T-helper 2 cell treated with Interferon-gamma antibody and Interleukin-4, amounts not matched to agents 100 ng/mL and 5 ng/mL, for 36 hours (primary cell): ENCODE results near the gene RASSF5. TPM values are rescaled to one million over a fixed set of nuclear protein-coding genes. Genes with fewer than 3 reads are reported as not detected.
"Not testable (repeated sequence)": the region's sequence is repeated elsewhere in the genome, so short reads cannot be mapped to it uniquely, and the experiment has no call there.

ENCODE experiments used
- intact Hi-C: fragments of 100-400 bp; cut with micrococcal nuclease; formaldehyde crosslinking; loops from one replicate; pipeline ENCODE4 v1.15.1; 2023
- total RNA-seq: library from RNA; stranded (reverse); gene quantifications from 2 replicates; pipeline ENCODE4 v1.2.3, GENCODE V29; 2022

RASSF5 gene
- total RNA-seq, 1 donor from 2014 or later = 199 TPM

DNA sequence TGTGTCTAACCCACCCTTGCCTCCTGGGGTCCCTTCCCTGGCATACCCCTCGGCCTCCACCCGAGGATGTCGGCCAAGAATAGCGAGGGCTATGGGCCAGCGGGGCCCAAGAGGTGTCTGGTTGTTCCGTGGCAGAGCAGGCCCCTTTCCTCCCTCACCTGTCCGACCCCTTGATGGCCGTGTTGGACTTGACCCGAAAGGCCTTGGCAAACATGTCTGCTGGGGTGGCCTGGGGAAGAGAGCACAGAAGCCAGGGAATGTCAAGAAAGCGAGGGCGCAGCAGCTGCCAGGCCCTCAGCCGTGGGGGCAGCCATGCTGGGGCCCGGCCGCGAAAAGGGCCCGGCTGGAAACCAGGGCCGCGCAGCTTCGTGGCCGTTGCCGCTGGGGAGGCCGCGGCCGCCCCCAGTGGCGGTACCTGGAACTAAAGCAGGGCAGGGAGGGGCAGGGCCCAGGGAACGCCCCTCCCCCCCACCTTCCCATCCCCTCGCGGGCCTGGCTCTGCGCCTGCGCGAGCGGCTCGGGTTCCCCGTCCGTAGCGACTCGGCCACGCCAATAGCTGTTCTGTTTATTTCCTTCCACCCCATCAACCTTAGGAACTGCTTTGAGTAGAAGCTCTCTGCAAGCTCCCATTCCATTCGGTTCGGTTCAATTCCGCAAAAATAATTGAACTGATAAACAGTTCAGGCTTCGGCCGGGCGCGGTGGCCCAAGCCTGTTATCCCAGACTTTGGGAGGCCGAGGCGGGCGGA lies 105.0 kb downstream of the RASSF5 start, which contains the start of gene EIF2D:
EIF2D (minus strand) TSS at position 337 of the 748 bp plus-strand sequence; CDS start at position 214, 123 bp downstream.
- intact Hi-C loops = loop anchor here (1.0 to 2.0 kb wide), 4 partner anchors 23 to 74 kb away; partner anchors contain the start of gene DYRK3

DNA sequence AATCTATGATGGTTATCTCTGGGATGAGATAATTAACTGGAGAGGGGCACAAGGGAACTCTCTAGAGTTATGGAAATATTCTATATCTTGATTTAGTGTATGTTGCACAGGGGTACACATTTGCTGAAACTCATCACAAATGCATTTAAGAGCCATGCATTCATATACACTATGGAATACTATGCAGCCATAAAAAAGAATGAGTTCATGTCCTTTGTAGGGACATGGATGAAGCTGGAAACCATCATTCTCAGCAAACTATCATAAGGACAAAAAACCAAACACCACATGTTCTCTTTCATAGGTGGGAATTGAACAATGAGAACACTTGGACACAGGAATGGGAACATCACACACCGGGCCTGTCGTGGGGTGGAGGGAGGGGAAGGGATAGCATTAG lies 119.1 kb downstream of the RASSF5 start:
- intact Hi-C loops = not testable (repeated sequence)

DNA sequence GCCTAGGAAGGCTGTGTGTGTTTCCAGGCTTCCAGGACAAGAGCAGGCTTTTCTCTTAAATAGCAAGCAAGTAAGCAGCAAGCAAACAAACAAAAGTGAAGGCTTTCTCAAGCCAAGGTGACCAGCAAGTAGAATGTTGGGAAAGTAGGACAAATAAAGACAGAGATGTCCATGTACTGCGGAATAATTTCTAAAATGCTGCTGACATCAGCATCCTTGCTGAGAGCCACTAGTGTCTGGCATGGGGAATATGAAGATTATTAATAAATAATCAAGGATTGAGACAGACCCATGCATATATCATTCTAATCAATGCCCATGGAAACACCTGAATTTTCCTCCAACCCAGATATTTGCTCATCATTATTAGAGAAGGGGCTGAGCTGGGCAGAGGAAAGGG lies 121.6 kb downstream of the RASSF5 start:
- intact Hi-C loops = no loop called here

DNA sequence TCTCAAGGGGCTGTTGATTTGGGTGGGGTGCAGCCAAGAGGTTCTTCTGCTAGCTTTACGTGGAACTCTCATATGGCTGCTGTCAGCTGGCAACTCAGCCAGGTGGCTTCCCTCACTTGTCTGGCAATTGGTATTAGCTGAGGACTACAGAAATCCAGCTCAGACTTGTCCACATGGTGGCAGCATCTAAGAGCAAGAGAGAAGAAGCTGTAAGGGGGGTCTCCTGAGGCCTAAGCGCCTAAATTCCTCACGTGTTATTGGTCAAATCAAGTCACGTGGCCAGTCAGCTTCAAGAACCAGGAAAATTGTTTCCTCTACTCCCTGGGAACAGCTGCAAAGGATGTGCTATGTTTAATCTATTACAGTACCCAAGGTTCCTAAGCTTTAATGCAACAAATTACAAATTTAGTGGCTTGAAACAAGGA lies 123.8 kb downstream of the RASSF5 start:
- intact Hi-C loops = loop anchor here (10.0 kb wide), 1 partner anchor 354 kb away; no protein-coding TSS in a partner anchor

DNA sequence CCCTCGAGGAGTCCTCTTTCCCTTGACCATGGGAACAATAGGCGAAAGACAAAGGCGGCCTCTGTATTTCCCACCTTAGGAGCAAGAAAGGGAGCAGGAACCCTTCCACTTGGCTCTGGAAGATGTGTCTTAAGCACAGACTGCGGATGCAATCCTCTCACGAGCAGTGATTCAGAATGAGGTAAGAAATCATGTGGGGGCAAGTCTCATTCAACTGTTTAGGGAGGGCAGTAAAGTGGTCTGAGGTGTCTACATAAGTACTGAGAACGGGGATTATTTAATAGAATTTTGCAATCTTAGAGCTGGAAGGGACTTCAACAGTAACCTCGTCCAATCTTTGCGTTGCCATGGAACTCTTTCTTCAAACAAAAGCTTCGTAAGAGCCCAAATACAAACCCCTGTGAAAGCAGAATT lies 126.4 kb downstream of the RASSF5 start:
- intact Hi-C loops = loop anchor here (1.0 to 10.0 kb wide), 3 partner anchors 31 to 351 kb away; no protein-coding TSS in a partner anchor

DNA sequence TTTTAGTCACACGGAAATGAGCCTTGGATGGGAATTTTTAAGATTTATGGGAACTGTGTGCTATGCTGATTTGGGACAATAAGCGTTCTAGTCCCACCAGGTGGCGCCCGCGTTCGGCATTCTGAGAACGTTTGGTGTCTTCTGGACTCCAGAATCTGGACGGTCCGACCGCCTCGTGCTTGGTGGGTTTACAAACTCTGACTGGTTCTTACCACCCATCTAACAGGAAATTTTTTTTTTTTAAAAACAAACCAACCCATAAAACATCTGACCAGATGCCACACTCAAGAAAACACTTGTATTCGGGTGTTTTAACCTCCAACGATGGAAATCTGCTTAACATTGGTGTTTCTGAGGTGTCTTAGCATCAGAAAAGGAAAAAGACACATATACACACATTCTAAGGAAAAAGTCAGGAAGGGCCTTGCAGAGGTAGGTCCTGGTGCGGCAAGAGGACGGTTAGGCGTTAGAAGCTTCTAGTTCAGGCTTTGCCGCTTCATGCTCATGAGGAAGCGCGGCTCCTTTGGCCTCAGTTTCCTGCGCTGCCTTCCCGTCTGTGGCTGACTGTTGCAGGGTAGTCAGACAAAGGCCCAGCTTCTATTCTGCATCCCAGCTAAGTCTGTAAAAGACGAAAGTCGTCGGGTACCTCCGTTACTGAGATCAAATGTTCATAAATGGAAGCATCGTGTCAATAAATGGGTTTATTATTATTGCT lies 127.2 kb downstream of the RASSF5 start:
- intact Hi-C loops = loop anchor here (1.0 to 10.0 kb wide), 5 partner anchors 22 to 350 kb away; partner anchors contain the start of genes EIF2D and MAPKAPK2

DNA sequence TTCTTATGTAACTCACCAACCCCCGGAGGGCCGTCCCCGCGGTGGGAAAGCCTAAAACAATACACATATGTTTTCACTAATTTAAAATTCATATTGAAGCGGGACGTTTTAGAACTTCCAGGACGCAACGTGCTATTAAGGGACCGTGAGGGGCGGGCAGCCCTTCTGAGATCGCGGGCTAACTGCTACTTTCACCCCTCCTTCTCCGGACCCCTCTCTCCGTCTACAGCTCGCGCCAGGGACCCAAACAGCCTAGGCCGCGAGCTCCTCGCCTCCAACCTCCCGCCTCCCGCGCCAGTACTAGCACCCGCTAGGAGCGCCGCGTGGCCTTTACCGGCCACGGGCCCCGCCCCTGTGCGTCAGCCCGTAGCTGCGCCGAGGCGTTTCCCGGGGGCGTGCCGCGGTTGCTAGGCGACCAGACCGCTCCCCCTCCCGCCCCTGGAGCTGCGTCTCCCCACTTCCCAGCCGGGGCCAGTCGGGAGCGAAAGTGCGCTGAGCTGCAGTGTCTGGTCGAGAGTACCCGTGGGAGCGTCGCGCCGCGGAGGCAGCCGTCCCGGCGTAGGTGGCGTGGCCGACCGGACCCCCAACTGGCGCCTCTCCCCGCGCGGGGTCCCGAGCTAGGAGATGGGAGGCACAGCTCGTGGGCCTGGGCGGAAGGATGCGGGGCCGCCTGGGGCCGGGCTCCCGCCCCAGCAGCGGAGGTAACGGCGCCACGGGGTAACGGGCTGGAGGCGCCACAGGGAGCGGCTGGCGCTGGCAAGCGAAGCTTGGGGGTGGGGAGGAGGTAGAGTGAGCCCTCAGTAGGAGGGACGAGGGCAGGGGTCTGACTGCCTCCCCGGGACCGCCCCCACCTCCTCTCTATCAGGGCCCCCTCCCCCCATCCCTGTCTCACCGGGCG lies 128.0 kb downstream of the RASSF5 start, which contains the start of gene DYRK3:
DYRK3 (plus strand) TSS at position 457 of the 898 bp plus-strand sequence; CDS start at position 625, 168 bp downstream.
- intact Hi-C loops = loop anchor here (1.0 to 10.0 kb wide), 3 partner anchors 23 to 349 kb away; partner anchors contain the start of genes EIF2D and MAPKAPK2

DNA sequence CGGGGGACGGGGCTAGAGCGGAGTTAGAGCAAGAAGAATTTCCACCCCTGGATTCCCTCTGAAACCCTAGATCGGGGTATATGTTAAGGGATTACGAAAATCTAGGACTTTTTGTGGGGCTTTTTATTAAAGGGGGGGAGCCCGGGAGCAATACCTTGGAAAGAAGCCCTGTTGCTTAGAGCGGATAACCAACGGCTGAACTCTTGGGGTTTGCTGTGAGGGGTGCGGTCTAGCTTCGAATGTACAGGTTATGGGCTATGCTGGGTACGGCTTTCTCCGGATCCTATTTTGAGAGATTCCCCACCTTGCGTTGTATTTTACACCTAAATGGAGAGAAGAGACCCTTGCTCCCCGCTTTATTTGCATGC lies 128.6 kb downstream of the RASSF5 start:
- intact Hi-C loops = loop anchor here (1.0 to 10.0 kb wide), 3 partner anchors 24 to 349 kb away; partner anchors contain the start of genes EIF2D and MAPKAPK2

DNA sequence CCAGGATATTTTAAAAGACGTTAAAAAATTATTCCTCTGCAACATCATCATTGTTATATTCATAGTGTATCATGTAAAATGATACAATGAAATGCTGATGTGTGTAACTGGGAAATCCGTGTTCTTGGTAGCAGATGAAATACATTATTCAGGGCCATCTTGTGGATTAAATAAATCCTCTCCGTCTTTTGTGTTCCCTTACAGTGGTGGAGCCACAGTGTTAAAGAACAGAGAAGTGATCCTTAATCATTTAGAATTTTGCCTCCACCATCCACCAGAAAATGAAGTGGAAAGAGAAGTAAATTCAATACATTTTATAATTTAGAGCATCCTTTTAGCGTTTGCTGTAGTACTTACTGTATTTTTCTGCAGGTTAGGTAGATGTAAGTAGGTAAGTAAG lies 129.3 kb downstream of the RASSF5 start:
- intact Hi-C loops = loop anchor here (10.0 kb wide), 1 partner anchor 348 kb away; no protein-coding TSS in a partner anchor

DNA sequence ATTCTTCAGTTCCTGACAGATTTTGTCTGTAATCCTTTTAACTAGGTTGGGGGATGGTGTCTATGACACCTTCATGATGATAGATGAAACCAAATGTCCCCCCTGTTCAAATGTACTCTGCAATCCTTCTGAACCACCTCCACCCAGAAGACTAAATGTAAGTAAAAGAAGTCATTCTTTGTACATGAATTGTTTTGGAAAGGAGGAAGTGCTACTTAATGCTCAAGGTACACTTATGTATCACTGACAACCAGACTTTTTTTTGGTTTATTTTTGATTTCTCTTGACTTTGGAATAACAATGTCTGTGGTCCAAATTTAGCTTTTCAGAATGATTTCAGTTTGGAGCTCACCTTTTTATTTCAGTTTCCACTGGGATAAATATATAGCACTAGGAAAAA lies 130.3 kb downstream of the RASSF5 start:
- intact Hi-C loops = loop anchor here (10.0 kb wide), 1 partner anchor 347 kb away; no protein-coding TSS in a partner anchor

Other genes starting within 250 kb of the RASSF5 start
- gene IKBKE, start 37.1 kb upstream of the RASSF5 start, total RNA-seq = 92.0 and 98.6 TPM in 2 replicates
- 42.6 and 45.4 TPM in 2 replicates for gene EIF2D, start 104.9 kb downstream of the RASSF5 start, total RNA-seq
- 7.1 and 7.9 TPM in 2 replicates for gene DYRK3, start 128.0 kb downstream of the RASSF5 start, total RNA-seq
- 71.4 and 73.3 TPM in 2 replicates for gene MAPKAPK2, start 177.4 kb downstream of the RASSF5 start, total RNA-seq